ENCODE data around the gene FBLN2.

- TF ChIP-seq CTCF (IDR thresholded peaks at IDR 0.05), result no peak
- TF ChIP-seq POLR2A (IDR thresholded peaks at IDR 0.05), result no peak
- no peak for TF ChIP-seq POLR2AphosphoS5 (IDR thresholded peaks at IDR 0.05)
These were observed 39.7 kb upstream of the FBLN2 start for GRCh38 chr3:13509059-13509815.
